T47D (cell line): ENCODE measurements around the gene CERS5.

ENCODE experiments used
- DNase-seq, 2 experiments: peaks; one replicate each; pipeline versions ENCODE4 v3.0.0 to v3.0.0-alpha.2; 2011 to 2012; ENCODE audit warnings: low read depth in 1 of 2, low spot score in 1 of 2
- JUND ChIP-seq: IDR thresholded peaks from 2 replicates; pipeline ENCODE4 v1.6.1; 2012; ENCODE audit warnings: low read depth
- in situ Hi-C: cut with HindIII; loops from 2 replicates; pipeline ENCODE4 v1.10.0; 2016; ENCODE audit warnings: low sequenced_read_pairs, low pct_unique_long_range_greater_than_20kb

The CERS5 gene

GRCh38 chr12:50102646-50103309, 64.4 kb downstream of the CERS5 start:
- in situ Hi-C loops, result no loop called here
- no peak for TF ChIP-seq JUND
- DNase-seq, result no peak

- no peak for DNase-seq
- in situ Hi-C loops, result no loop called here
- TF ChIP-seq JUND, result no peak
Measured at GRCh38 chr12:50102131-50102531, 65.0 kb downstream of the CERS5 start.

GRCh38 chr12:50101663-50102062, 65.5 kb downstream of the CERS5 start:
- peak; percentile 26 to 63 for DNase-seq
- in situ Hi-C loops, result no loop called here
- TF ChIP-seq JUND, result no peak

- TF ChIP-seq JUND, result no peak
- in situ Hi-C loops, result no loop called here
- no peak for DNase-seq
Measured at GRCh38 chr12:50100561-50100960, 66.6 kb downstream of the CERS5 start.

GRCh38 chr12:50099302-50100008, 67.7 kb downstream of the CERS5 start:
- no peak for DNase-seq
- in situ Hi-C loops, result no loop called here
- TF ChIP-seq JUND, result no peak

- TF ChIP-seq JUND, result no peak
- in situ Hi-C loops, result no loop called here
- no peak for DNase-seq
Measured at GRCh38 chr12:50097952-50098351, 69.2 kb downstream of the CERS5 start.

GRCh38 chr12:50090391-50090790, 76.8 kb downstream of the CERS5 start:
- in situ Hi-C loops, result no loop called here
- no peak for DNase-seq
- no peak for TF ChIP-seq JUND

GRCh38 chr12:50089730-50090129, 77.4 kb downstream of the CERS5 start:
- DNase-seq, result no peak
- no peak for TF ChIP-seq JUND

GRCh38 chr12:50088577-50089335, 78.4 kb downstream of the CERS5 start:
- no peak for TF ChIP-seq JUND
- in situ Hi-C loops, result no loop called here
- peak; percentile 68 to 88 for DNase-seq

More at GRCh38 chr12:50089730-50090129, 77.4 kb downstream of the CERS5 start:
- in situ Hi-C loops, result no loop called here

- in situ Hi-C loops, result no loop called here
- DNase-seq, result no peak
- no peak for TF ChIP-seq JUND
Measured at GRCh38 chr12:50087995-50088394, 79.2 kb downstream of the CERS5 start.

GRCh38 chr12:50087151-50087550, 80.0 kb downstream of the CERS5 start:
- in situ Hi-C loops, result no loop called here
- no peak for DNase-seq
- no peak for TF ChIP-seq JUND

GRCh38 chr12:50086148-50086547, 81.0 kb downstream of the CERS5 start:
- no peak for TF ChIP-seq JUND
- DNase-seq, result peak in 1 of 2 experiments; percentile 51
- in situ Hi-C loops, result no loop called here

- in situ Hi-C loops, result no loop called here
- TF ChIP-seq JUND, result no peak
- no peak for DNase-seq
Measured at GRCh38 chr12:50085615-50086072, 81.5 kb downstream of the CERS5 start.
